GM12892 (cell line): ENCODE results near the gene TOP1.

ENCODE experiments used
- POLR2A ChIP-seq: IDR thresholded peaks from 2 replicates; pipeline ENCODE4 v1.6.1; 2011; ENCODE audit warnings: low read depth, low read length, control low read depth
- POLR2AphosphoS5 ChIP-seq: IDR thresholded peaks from 2 replicates; pipeline ENCODE4 v1.6.1; 2011; ENCODE audit warnings: low read depth, low read length, control low read depth
- TAF1 ChIP-seq: IDR thresholded peaks from 2 replicates; pipeline ENCODE4 v1.6.1; 2011; ENCODE audit warnings: low read depth, mild to moderate bottlenecking, control low read depth, low read length, borderline replicate concordance

- no peak for TF ChIP-seq POLR2AphosphoS5
- no peak for TF ChIP-seq POLR2A
- no peak for TF ChIP-seq TAF1
Observed at GRCh38 chr20:41000628-41001027, 28.0 kb upstream of the TOP1 start.
